MM.1S (cell line): ENCODE measurements around the gene PPL.

Experiments
- DNase-seq: peaks from one replicate; pipeline ENCODE4 v3.0.0-alpha.2; 2015
- H2AFZ ChIP-seq: fragments of 300-600 bp; sonication (generic); 2 replicates; pipeline ENCODE4 v1.6.0; 2016; ENCODE audit warnings: antibody characterized with exemption, low read length
- H3F3A ChIP-seq: fragments of 300-600 bp; sonication (generic); 2 replicates; pipeline ENCODE4 v1.6.1; 2016; ENCODE audit warnings: mild to moderate bottlenecking, antibody characterized with exemption, low read length, moderate library complexity, mixed read lengths; ENCODE audit not compliant: insufficient read depth
- H3K27ac ChIP-seq: fragments of 300-600 bp; sonication (generic); 2 replicates; pipeline ENCODE4 v1.5.1; 2016; ENCODE audit warnings: mild to moderate bottlenecking, low read length
- H3K27me3 ChIP-seq: fragments of 300-600 bp; sonication (generic); replicated peaks from 2 replicates; pipeline ENCODE4 v1.6.0; 2016; ENCODE audit warnings: low read length; ENCODE audit not compliant: insufficient read depth
- H3K36me3 ChIP-seq: fragments of 300-600 bp; sonication (generic); replicated peaks from 2 replicates; pipeline ENCODE4 v1.6.1; 2016; ENCODE audit warnings: mild to moderate bottlenecking, low read length, mixed read lengths; ENCODE audit not compliant: insufficient read depth
- H3K4me1 ChIP-seq: fragments of 300-600 bp; sonication (generic); 2 replicates; pipeline ENCODE4 v1.6.1; 2016; ENCODE audit warnings: low read length, mixed read lengths
- H3K4me2 ChIP-seq: fragments of 300-600 bp; sonication (generic); 2 replicates; pipeline ENCODE4 v1.6.0; 2016; ENCODE audit warnings: low read depth, low read length
- H3K4me3 ChIP-seq: fragments of 300-600 bp; sonication (generic); 2 replicates; pipeline ENCODE4 v1.5.1; 2016; ENCODE audit warnings: low read length, mixed read lengths
- H3K79me2 ChIP-seq: fragments of 300-600 bp; sonication (generic); 2 replicates; pipeline ENCODE4 v1.6.1; 2016; ENCODE audit warnings: mixed run types, low read length, mixed read lengths
- H3K9ac ChIP-seq: fragments of 300-600 bp; sonication (generic); 2 replicates; pipeline ENCODE4 v1.6.1; 2016; ENCODE audit warnings: low read length, mixed read lengths
- H3K9me2 ChIP-seq: fragments of 300-600 bp; sonication (generic); replicated peaks from 2 replicates; pipeline ENCODE4 v1.6.1; 2016; ENCODE audit warnings: mild to moderate bottlenecking, low read length, mixed read lengths; ENCODE audit not compliant: insufficient read depth
- H3K9me3 ChIP-seq: fragments of 300-600 bp; sonication (generic); replicated peaks from 2 replicates; pipeline ENCODE4 v1.6.1; 2016; ENCODE audit warnings: mild to moderate bottlenecking, low read length, mixed read lengths; ENCODE audit not compliant: insufficient read depth
- H4K20me1 ChIP-seq: fragments of 300-600 bp; sonication (generic); 2 replicates; pipeline ENCODE4 v1.6.1; 2016; ENCODE audit warnings: mild to moderate bottlenecking, low read length, moderate library complexity, mixed read lengths; ENCODE audit not compliant: insufficient read depth
- CTCF ChIP-seq: fragments of 300-600 bp; sonication (generic); IDR thresholded peaks from 2 replicates; pipeline ENCODE4 v1.5.1; 2016; ENCODE audit warnings: antibody characterized with exemption, low read length, mixed read lengths
- EZH2 ChIP-seq: fragments of 300-600 bp; sonication (generic); optimal IDR thresholded peaks from 2 replicates; pipeline ENCODE3; 2017; ENCODE audit warnings: low read depth, mild to moderate bottlenecking, antibody characterized with exemption, low read length, mixed read lengths
- EZH2phosphoT487 ChIP-seq: fragments of 300-600 bp; sonication (generic); IDR thresholded peaks from 2 replicates; pipeline ENCODE4 v1.6.1; 2018; ENCODE audit warnings: antibody characterized with exemption, low read length

PPL gene

GRCh38 chr16:4833584-4833983 lies 103.4 kb downstream of the PPL start:
- no peaks in the 10 kb centered on the region for H3K9me2 ChIP-seq
- H3K79me2 ChIP-seq: peaks cover 45% of the 10 kb centered on the region
- no peak overlapping the region for H3K4me2 ChIP-seq
- H4K20me1 ChIP-seq: no peaks in the 10 kb centered on the region
- peaks cover 16% of the 10 kb centered on the region; the same call in 1 of the 2 replicates for H3K36me3 ChIP-seq
- H2AFZ ChIP-seq: no peak overlapping the region
- peaks cover 11% of the 10 kb centered on the region for H3K4me1 ChIP-seq
- no peak overlapping the region for H3K27ac ChIP-seq
- H3K9me3 ChIP-seq: no peaks in the 10 kb centered on the region
- no peak for DNase-seq
- H3K9ac ChIP-seq: no peak overlapping the region
- no peak overlapping the region for H3K4me3 ChIP-seq
- H3F3A ChIP-seq: peaks cover 8% of the 10 kb centered on the region
- TF ChIP-seq EZH2phosphoT487 (no peak), EZH2 (no peak), CTCF (no peak)
- H3K27me3 ChIP-seq: no peaks in the 10 kb centered on the region

- no peak overlapping the region for H3K9ac ChIP-seq
- peaks cover 16% of the 10 kb centered on the region; the same call in 1 of the 2 replicates for H3K36me3 ChIP-seq
- H3K9me2 ChIP-seq: no peaks in the 10 kb centered on the region
- TF ChIP-seq CTCF (no peak), EZH2phosphoT487 (no peak), EZH2 (no peak)
- H3K79me2 ChIP-seq: peaks cover 45% of the 10 kb centered on the region
- DNase-seq: no peak
- no peaks in the 10 kb centered on the region for H4K20me1 ChIP-seq
- H3F3A ChIP-seq: peaks cover under 1% of the 10 kb centered on the region
- H2AFZ ChIP-seq: no peak overlapping the region
- H3K27me3 ChIP-seq: no peaks in the 10 kb centered on the region
- H3K4me2 ChIP-seq: no peak overlapping the region
- no peak overlapping the region for H3K4me3 ChIP-seq
- H3K4me1 ChIP-seq: peaks cover 4% of the 10 kb centered on the region
- no peaks in the 10 kb centered on the region for H3K9me3 ChIP-seq
- H3K27ac ChIP-seq: no peak overlapping the region
Observed at GRCh38 chr16:4832698-4833343, 104.1 kb downstream of the PPL start.
